Inflammatory macrophage (primary cell): ENCODE data around the gene SOBP.

Experiments used
- DNase-seq, 2 donors: peaks; one replicate each; pipeline ENCODE4 v3.0.0-alpha.2; 2020 to 2022

Gene SOBP

DNA sequence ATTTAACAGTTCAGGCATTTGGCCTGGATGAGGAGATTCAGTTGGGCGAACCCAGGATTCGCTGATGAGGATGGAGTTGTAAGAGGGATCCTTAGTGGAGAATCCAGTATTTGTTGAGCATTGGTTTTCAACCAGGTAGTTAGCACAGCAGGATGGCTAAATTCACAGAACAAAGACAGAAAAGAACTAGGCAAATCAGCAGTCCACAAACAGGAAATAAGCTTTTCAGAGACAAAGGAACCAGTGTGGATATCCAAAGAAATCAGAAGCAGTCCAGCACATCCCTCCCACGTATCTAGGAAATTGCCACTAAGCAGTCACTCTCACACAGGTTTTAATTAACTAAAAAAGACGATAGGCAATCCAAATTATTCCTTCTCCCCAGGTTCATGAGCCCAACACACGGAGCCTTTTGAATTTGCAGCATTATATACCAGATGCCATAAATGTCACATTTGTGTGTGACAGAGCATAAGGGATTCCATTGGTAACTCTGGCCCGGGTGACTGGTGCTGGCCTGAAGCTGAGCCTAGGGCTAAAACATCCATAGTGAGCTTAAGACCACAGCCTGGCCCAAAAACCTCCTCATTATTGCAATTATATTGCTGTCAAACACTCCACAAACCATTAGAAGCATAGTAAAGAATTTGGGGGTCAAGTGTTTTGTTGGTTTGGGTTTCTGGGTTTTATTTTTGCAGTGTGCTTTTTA lies 131.5 kb downstream of the SOBP start:
- DNase-seq, result no peak

DNA sequence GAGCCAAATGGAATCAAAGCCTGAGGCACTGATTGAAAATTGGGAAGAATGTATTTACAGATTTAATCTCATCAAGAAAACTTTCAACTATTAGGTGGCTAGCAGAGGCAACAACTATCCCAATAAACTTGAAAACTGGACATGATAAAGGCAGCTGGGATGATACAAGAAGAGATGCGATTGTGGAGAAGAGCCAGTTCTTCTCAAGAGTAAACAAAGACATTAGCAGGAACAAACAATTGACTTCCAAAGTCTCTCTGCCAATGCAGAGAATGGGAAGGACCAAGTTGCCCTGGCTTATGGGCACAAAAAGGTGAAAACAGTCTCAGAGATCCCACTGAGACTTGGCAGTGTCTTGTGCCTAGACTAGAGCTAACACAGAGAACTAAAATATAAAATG lies 132.4 kb downstream of the SOBP start:
- no peak for DNase-seq

DNA sequence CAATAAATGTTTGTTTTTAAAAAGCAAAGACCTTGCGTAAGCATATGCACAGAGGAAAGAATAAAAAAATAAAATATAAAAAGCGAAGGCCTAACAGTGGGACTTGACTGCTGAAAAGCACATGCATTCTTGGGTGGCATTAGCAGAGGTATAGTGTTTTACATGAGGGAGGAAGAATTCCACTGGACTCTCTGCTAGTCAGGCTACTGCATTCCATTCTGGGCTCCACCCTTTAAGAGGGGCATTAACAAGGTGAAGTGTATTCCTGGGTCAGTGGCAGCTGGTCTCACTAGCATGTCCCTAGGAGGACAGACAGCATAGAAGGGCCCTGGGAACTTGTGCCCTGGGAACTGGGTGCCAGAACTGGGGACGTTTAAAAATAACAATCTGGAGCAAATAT lies 134.1 kb downstream of the SOBP start:
- no peak for DNase-seq

DNA sequence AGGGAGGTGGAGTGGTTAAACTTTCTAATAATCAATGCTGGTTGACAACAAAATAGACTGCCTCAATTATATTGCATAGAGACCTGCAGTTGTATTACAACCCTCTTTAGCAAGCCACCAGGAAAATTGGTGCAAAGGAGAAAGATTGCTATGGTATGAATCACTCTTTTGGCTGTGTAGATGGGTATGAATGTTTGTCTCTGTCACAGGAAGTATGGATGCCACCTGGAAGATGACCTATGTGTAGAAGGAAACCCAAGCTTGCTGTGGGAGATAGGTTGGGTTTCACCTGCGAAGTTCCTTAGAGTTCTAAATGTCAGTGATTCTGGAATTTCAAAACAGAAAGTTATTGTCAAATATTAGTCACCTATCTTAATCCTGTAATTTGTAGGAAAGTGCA lies 134.6 kb downstream of the SOBP start:
- DNase-seq, result no peak

DNA sequence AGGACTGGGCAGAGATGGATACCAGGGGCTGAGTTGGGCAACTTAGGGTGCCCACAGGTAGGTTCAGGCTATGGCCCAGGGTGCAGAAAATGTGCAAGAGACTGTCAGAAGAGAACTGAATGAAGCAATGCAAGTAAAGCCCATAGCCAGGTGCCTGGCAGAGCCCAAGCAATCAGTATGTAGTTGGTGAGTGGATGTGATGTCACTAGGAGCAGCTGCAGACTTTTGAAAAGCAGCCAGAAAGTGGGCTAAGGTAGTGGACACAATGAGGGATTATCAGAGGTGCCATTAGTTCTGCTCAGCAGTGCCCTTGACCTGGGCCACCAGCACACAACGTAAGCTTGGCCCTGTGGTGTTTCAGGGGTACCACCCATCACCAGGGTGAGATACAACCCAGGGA lies 135.3 kb downstream of the SOBP start:
- no peak for DNase-seq

DNA sequence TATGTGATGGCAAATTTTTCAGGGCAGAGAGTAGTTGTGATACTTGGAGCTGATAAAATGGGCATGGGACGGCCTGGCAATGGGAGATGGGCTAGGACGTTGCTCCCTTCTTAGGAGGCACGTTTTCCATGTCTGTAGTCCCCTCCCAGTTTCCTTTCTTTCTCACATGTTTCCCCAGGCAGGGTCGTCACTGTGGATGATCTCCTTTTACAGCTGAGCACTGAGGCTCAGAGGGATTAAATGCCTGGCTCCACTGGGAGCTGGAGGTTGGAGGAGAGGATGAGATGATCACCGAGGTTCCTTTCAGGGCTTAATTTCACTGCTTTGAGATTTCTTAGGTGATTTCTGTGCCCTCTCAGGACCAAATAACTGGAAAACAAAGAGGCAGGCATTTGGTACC lies 136.7 kb downstream of the SOBP start:
- DNase-seq, result no peak

DNA sequence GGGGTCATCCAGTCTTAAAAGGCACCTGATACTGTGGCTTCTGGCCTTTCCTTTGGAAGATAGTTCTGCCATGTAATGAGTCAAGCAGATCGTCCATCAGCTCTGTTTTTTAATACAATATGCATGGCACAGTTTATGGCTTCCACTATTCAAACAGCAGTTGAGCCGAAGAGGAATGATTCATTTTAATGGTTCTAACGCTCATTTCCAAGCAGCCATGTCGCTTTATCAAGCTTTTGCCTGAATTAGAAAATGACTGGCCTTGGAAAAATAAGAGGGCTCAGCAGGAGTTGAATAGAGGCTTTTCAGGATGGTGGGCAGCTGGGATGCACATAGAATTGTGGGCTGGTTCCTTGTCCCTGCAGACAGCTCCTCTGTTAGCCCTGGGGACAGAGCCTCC lies 138.1 kb downstream of the SOBP start:
- no peak for DNase-seq

DNA sequence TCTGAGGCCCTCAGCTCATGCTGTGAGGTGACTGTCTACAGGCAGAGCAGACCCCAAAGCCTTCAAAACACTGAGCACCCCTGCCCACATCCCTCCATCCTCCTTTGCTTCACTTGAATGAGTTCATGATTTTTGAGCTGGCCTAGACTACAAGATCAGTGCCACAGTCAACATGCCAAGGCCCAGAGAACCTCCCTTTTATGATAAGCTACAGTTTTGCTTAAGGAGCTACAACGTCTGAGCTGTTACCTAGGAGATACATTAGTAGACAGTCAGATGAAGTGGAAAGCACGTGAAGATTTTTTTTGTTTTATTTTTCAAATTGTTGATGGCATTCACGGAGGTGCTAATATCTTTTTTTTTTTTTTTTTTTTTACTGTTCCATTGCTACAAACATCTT lies 139.0 kb downstream of the SOBP start:
- no peak for DNase-seq

DNA sequence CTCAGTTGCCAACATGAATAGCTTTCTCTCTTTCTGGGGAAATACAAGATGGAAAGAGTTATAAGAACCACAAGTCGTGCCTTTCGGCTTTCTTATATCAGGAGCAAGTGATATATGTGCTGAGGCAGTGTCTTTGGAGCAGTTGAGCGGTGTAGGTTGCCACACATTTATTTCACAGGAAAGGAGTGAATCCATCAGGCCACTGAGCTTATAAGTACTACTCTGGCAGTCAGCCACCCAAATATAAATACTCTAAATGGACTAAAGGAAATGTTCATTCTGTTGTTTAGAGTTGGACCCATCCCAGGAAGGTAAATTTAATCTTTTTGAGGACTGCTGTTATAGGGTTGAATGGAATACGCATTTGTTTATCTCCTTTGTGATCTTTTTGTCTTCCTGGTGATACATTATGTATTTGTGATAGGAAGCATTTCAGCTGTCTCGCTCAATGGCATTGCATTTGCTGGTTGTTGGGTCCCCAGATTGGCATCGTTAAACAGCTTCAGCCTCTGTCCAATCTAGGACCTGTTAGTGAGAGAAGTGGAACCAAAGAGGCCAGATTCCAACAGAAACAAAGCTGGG lies 139.7 kb downstream of the SOBP start:
- DNase-seq, result no peak

DNA sequence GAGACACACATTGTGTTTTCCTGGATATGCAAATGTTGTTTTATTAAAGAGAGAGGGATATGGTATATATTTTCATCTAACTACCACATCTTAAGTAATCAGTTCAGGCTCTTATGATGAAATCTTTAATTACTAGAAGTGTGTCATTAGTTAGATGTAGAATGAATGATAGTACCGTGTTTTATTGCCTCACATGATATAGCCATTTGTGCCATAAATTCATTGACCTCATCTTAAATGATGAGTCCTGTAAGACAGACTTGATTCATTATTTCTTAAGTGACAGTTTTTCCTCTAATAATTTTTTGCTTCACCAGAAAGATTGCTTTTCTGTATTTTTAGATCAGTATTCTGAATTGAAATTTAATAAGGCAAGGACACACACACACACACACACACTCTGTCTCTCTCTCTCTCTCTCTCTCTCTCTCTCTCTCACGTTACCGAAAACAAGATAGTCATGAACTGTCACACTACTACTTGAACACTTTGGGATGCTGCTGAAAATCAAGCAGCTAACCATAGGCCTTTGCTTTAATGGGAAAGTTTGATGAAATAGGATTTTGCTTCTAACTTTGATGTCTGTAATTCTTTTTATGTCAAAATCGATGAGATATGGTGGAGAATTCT lies 140.5 kb downstream of the SOBP start:
- DNase-seq, result no peak

DNA sequence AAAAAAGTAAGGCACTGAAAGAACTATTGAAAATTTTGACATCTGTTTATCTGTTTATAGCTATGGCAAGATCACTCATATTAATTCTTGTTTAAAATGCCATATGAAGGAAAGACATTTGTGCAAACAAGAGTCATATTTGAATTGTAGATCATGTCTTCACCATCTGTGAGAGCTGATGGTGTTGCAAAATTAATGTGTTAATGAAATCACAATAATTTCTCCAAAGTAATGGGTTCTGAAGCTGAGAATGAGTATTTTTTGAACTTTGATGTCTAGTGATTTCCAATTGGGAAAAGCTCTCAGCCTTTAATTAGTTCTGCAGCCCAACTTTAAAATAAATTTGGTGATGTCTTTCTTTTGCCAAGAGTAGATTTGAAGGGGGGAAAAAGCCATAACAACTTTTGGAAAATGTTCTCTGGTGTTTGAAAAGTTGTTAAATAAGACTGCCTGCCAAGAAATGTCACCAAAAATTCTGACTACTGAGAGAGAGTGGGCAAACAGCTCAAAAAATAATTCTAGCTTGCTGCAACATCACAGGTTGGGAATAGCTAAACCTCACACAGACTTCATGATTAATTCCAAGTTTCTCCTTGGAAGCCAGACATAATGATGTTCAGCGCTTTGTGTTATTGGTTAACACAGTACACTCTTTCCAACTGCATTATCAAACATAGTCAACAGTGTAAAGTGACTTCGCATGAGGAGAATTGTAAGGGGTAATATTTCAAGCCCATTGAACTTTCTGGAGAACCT lies 142.6 kb downstream of the SOBP start:
- DNase-seq, result no peak

DNA sequence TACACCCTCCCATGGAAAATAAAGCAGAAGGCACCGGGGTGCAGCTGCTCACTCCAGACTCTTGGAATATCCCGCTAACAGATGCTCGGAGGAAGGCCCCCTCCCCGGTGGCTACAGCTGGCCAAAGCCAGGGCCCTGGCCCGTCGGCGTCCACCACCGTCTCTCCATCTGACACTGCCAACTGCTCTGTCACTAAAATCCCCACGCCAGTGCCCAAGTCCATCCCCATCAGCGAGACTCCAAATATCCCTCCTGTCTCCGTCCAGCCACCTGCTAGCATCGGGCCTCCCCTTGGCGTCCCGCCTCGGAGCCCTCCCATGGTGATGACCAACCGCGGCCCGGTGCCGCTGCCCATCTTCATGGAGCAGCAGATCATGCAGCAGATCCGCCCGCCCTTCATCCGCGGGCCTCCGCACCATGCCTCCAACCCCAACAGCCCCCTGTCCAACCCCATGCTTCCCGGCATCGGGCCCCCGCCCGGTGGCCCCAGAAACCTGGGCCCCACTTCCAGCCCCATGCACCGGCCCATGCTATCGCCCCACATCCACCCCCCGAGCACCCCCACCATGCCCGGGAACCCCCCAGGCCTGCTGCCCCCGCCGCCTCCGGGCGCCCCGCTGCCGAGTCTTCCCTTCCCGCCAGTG lies 143.9 kb downstream of the SOBP start:
- no peak for DNase-seq

DNA sequence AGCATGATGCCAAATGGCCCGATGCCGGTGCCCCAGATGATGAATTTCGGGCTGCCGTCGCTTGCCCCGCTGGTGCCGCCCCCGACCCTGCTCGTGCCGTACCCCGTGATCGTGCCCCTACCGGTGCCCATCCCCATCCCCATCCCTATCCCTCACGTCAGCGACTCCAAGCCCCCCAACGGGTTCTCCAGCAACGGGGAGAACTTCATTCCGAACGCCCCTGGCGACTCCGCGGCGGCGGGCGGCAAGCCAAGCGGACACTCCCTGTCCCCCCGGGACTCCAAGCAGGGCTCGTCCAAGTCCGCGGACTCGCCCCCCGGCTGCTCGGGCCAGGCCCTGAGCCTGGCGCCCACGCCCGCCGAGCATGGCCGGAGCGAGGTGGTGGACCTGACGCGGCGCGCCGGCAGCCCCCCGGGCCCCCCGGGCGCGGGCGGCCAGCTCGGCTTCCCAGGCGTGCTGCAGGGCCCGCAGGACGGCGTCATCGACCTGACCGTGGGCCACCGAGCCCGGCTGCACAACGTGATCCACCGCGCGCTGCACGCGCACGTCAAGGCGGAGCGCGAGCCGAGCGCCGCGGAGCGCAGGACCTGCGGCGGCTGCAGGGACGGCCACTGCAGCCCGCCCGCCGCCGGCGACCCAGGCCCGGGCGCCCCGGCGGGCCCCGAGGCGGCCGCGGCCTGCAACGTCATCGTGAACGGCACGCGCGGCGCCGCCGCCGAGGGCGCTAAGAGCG lies 144.6 kb downstream of the SOBP start:
- no peak for DNase-seq

DNA sequence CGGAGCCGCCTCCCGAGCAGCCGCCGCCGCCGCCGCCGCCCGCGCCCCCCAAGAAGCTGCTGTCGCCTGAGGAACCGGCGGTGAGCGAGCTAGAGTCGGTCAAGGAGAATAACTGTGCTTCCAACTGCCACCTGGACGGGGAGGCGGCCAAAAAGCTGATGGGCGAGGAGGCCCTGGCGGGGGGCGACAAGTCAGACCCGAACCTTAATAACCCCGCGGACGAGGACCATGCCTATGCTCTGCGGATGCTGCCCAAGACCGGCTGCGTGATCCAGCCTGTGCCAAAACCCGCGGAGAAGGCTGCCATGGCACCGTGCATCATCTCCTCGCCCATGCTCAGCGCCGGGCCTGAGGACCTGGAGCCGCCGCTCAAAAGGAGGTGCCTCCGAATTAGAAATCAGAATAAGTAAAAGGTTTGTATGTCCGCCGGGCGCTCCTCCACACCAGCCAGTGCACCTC lies 145.2 kb downstream of the SOBP start:
- DNase-seq, result no peak

DNA sequence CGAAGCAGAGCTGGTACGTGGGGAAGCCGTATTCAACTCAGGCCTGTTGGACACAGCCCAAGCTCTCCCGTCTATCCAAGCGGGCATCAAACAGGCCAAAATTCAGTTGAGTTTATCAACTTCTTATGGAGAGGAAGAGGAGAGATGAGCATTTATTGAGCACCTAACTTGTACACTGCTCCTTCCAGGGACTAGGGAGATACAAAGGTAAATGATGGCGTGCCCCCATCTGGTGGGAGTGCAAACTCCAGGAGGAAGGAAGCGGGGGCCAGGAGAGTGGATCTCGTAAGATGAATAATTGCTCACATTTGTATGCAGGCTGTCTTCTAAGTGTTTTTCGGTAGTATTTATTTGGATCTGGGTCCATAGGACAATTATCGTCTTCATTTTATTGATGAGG lies 146.6 kb downstream of the SOBP start:
- DNase-seq, result no peak

DNA sequence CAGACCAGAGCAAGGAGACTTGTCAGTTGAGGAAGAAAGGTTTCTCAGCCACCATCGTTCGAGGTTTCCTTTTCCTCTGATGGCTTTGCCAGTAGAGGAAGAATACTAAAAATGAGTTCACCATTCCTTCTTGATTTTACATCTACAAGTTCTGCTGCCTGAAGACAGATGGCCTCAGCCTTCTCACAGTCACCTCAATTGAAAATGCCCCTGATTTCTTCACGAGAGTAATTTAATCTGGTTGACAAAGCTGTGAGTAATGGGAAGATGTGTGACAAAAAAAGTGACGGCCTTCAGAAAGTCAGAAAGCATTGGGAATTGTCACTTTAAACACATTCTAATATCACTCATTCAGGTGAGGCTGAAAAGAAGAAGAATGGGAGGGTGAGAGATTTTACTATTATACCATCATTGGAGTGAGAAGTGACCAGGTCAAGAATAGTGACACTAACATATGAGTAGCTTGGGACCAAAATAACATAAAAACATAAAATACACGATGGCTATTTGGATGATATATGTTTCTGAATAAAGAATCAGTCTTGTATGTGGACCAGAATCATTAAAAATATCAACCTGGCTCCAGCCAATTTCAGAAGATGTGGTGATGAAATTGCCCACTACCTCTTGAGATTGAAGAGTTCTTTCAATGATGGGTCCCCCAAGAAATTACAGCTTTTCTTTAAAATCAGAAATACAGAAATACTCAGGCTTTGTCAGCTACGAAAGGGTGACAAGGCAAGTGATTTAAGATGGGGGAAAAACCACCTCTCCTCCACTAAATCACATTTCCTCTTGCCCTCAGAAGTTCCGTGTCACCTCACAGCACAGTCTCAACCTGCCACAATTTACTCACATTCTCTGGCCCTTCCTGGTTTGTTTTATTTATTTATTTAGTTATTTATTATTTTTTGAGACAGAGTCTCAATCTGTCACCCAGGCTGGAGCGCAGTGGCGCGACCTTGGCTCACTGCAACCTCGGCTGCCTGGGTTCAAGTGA lies 147.7 kb downstream of the SOBP start:
- no peak for DNase-seq

DNA sequence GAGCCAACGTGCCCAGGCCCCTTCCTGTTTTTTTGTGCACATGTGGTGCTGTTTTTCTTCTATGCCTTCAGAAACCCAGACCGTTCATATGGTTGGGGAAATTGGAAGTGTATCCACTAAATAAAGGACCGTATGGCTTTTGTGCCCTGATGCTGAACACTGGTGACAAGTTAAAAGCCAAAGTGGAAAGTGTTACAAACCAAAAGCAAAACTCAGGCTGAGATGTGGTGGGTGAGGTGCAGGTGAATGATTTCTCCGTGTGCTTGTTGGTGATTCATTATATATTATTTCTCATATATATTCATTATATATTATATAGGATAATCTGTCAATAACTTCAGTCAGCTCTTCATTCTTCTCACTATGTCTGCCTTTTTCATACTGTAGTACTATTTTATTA lies 148.6 kb downstream of the SOBP start:
- no peak for DNase-seq

DNA sequence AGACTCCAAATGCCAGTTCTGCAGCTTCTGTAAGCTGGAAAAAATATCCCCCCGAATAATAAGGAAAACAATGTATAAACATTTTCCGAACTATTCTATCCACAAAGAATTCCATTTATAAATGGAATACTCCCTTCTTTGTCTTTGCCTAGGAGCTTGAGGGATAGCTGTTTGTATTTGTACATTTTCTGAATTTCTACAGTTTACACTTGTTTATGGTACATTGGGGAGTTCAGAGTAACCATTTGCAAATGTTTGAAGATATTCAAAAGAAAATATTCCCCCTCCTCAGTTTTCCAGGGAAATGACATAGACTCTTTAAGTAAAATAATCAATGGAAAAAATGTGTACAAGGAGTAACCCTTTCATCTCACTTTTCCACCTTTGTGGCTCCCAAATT lies 149.6 kb downstream of the SOBP start:
- no peak for DNase-seq

DNA sequence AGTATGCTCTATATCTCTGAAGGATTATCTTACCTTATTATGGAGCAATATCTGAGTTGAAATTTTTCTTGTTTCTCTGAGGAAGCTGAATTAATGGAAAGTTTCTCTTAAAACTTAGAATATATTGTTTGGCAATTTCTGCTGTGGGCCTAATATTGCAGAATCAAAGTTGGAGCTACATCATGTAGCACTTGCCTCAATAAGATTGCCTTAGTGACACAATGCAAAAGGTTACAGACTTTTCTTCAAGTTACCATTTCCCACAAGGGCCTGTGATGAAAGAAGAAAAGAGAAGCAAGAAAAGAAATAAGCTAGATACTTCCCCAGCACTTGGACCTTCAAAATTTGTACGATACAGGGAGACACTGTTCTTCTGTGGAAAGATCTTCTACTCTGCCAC lies 151.2 kb downstream of the SOBP start:
- peak; percentile 37 to 63 for DNase-seq

DNA sequence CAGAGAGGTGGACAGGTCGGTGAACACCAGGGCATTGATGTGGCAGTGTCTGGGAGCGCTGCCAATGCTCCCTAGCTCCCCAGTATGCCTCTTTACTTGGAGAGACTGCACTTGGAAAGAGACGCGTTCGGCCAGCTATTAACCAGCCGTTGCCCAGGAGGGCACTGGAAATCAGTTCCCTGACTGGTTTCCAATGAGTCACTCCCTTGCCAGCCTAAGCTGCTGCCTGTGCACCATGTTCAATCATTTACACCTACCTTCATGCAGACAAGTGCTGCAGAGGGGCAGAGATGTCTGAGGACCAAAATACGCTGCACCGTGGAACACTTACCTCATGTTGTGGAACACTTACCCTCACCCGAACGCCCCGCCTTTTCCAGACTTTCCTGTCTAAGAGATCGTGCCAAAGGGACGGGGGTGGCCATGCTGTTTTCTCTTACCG lies 151.6 kb downstream of the SOBP start:
- no peak for DNase-seq
